Renal cortex interstitium (tissue), 15 donors: ENCODE data around the gene ASRGL1. TPM values are rescaled to one million over a fixed set of nuclear protein-coding genes. Genes with fewer than 3 reads are reported as not detected.
A peak's percentile ranks its signal among the peaks of the same experiment; 100 is the strongest.
"Not testable (repeated sequence)": the region's sequence is repeated elsewhere in the genome, so short reads cannot be mapped to it uniquely, and the experiment has no call there.

Experiments used
- DNase-seq, 11 donors: peaks; one replicate each; pipeline ENCODE4 v3.0.0-alpha.2; 2013; ENCODE audit warnings: low read depth in 9 of 11, low spot score in 4 of 11; ENCODE audit errors: extremely low read depth in 1 of 11
- long read RNA-seq, 16 experiments: transcript quantifications; one replicate each; lab custom pipeline, GENCODE V29; 2026
- polyA plus RNA-seq, 3 donors: library from polyadenylated mRNA; unstranded; fragments of 120-200 nt; gene quantifications; one replicate each; pipeline ENCODE4 v1.2.1, GENCODE V29; 2013; ENCODE audit not compliant: insufficient read length in 3 of 3

Gene ASRGL1
- polyA plus RNA-seq, result 10 to 100 TPM; 61.7 to 69.6 (median 63.0) TPM
- long read RNA-seq, donor 1, transcript ASRGL1-201 (7 exons, 2,182 nt), result major isoform, 9 of 16 reads
- long read RNA-seq, donor 1, partial matches to known transcripts, result 0 of 16 reads
- long read RNA-seq, donor 1, other reads (novel, unspliced or antisense), result 0 of 16 reads
- long read RNA-seq, donor 2, transcript ASRGL1-201 (7 exons, 2,182 nt), result major isoform, 7 of 14 reads
- long read RNA-seq, donor 2, partial matches to known transcripts, result 0 of 14 reads
- long read RNA-seq, donor 2, other reads (novel, unspliced or antisense), result 0 of 14 reads
- long read RNA-seq, donor 3, transcript ASRGL1-201 (7 exons, 2,182 nt), result major isoform, 10 of 23 reads
- long read RNA-seq, donor 3, partial matches to known transcripts, result 0 of 23 reads
- long read RNA-seq, donor 3, other reads (novel, unspliced or antisense), result 0 of 23 reads
- long read RNA-seq, donor 4, transcript ASRGL1-201 (7 exons, 2,182 nt), result major isoform, 11 of 28 reads
- long read RNA-seq, donor 4, partial matches to known transcripts, result 9 of 28 reads
- long read RNA-seq, donor 4, other reads (novel, unspliced or antisense), result 0 of 28 reads
- long read RNA-seq, donor 5, result 0 reads
- long read RNA-seq, donor 6, transcript ASRGL1-201 (7 exons, 2,182 nt), result major isoform, 12 of 24 reads
- long read RNA-seq, donor 6, partial matches to known transcripts, result 0 of 24 reads
- long read RNA-seq, donor 6, other reads (novel, unspliced or antisense), result 0 of 24 reads
- long read RNA-seq, donor 7, transcript ASRGL1-201 (7 exons, 2,182 nt), result major isoform, 14 of 26 reads
- long read RNA-seq, donor 7, partial matches to known transcripts, result 5 of 26 reads
- long read RNA-seq, donor 7, other reads (novel, unspliced or antisense), result 0 of 26 reads
- long read RNA-seq, donor 8, transcript ASRGL1-204 (2 exons, 642 nt), result minor isoform, 8 of 59 reads
- long read RNA-seq, donor 8, transcript ASRGL1-201 (7 exons, 2,182 nt), result major isoform, 21 of 59 reads
- long read RNA-seq, donor 8, transcript ASRGL1-210 (4 exons, 639 nt), result minor isoform, 5 of 59 reads
- long read RNA-seq, donor 8, partial matches to known transcripts, result 19 of 59 reads
- long read RNA-seq, donor 8, other reads (novel, unspliced or antisense), result 0 of 59 reads
- long read RNA-seq, donor 9, transcript ASRGL1-201 (7 exons, 2,182 nt), result major isoform, 13 of 20 reads
- long read RNA-seq, donor 9, partial matches to known transcripts, result 0 of 20 reads
- long read RNA-seq, donor 9, other reads (novel, unspliced or antisense), result 0 of 20 reads
- long read RNA-seq, donor 10, transcript ASRGL1-201 (7 exons, 2,182 nt), result major isoform, 15 of 23 reads
- long read RNA-seq, donor 10, transcript ASRGL1-204 (2 exons, 642 nt), result minor isoform, 5 of 23 reads
- long read RNA-seq, donor 10, partial matches to known transcripts, result 0 of 23 reads
- long read RNA-seq, donor 10, other reads (novel, unspliced or antisense), result 0 of 23 reads
- long read RNA-seq, donor 11, transcript ASRGL1-201 (7 exons, 2,182 nt), result major isoform, 14 of 15 reads
- long read RNA-seq, donor 11, partial matches to known transcripts, result 0 of 15 reads
- long read RNA-seq, donor 11, other reads (novel, unspliced or antisense), result 0 of 15 reads
- long read RNA-seq, donor 12, partial matches to known transcripts, result 0 of 5 reads
- long read RNA-seq, donor 12, other reads (novel, unspliced or antisense), result 0 of 5 reads
- long read RNA-seq, donor 13, result 0 reads
- long read RNA-seq, donor 14, transcript ASRGL1-201 (7 exons, 2,182 nt), result major isoform, 13 of 16 reads
- long read RNA-seq, donor 14, partial matches to known transcripts, result 0 of 16 reads
- long read RNA-seq, donor 14, other reads (novel, unspliced or antisense), result 0 of 16 reads
- long read RNA-seq, donor 15, transcript ASRGL1-201 (7 exons, 2,182 nt), result major isoform, 9 of 11 reads
- long read RNA-seq, donor 15, partial matches to known transcripts, result 0 of 11 reads
- long read RNA-seq, donor 15, other reads (novel, unspliced or antisense), result 0 of 11 reads
- long read RNA-seq, donor 16, transcript ASRGL1-201 (7 exons, 2,182 nt), result major isoform, 31 of 61 reads
- long read RNA-seq, donor 16, transcript ASRGL1-202 (7 exons, 2,270 nt), result minor isoform, 7 of 61 reads
- long read RNA-seq, donor 16, partial matches to known transcripts, result 14 of 61 reads
- long read RNA-seq, donor 16, other reads (novel, unspliced or antisense), result 0 of 61 reads

DNA sequence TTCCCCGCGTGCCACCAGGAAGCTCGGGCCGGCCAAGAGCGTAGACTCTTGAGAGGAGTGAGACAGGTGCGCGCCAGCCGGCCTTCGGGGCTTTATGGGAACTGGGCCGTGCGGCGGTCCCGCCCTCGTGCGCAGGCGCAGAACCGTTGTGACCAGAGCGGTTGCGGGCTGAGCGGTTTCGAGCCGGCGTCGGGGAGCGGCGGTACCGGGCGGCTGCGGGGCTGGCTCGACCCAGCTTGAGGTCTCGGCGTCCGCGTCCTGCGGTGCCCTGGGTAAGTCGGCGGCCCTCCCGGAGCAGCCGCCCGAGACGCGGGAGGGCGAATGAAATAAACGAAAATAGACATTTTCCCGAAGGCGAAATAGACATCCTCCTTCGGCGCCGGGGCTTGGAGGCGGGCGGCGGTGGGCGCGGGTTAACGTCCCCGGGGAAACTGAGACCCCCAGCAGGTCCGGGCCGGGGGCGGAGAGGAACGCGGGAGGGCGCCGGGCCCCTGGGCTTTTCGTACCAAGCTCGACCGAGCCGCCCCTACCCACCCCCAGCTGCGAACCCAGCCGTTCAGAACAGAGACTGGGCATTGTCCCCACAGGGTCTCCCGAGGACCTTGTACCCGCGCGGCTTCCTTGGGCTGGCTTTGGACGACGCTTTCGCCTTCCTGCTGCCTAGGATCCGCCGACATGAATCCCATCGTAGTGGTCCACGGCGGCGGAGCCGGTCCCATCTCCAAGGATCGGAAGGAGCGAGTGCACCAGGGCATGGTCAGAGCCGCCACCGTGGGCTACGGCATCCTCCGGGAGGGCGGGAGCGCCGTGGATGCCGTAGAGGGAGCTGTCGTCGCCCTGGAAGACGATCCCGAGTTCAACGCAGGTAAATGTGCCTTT is at the start of gene ASRGL1:
TSS of gene ASRGL1 (plus strand) at position 146 of the 879 bp plus-strand sequence. CDS start at position 676, 530 bp downstream.
- peak in 10 of 11 donors; percentile 48 to 76 (median 59) for DNase-seq

DNA sequence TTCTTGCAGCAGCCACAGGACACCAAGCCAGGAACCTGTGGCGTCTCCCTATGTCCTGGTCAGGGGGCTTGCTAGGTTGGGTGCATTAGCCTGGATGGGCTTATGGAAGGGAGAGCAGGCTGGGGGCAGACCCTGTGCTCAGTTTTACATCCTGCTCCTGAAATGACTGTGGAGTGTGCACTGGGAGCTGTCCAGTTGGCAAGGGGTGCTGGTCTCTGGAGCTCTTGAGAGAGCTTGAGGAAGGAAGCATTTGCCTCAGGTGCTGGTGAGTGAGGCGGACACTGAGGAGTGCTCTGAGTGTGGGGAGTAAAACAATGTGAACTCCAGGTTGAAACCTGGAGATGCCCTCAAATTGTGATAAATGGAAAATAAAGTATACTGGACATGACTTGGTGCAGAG is 41.7 kb upstream of the ASRGL1 start:
- peak; percentile 10 to 57 (median 39) for DNase-seq

DNA sequence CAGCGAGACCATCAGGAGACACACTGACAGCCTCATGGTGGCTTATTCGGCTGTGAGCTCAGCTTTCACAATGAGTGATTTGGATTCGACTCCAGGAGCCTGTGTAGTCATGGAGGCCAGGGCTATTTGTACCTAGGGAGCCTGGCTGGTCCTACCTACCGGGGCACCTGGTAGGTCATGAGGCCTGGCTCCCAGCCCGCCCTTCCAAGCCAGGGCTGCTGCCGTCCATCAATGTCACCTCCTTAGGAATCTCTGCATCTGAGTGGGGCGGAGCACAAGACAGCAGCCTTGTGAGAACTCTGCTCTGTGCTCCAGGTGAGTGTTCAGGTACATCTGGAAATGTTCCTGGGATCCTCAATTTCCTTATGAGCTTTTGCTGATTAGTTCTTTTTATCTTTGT is 38.3 kb upstream of the ASRGL1 start, which contains the start of gene SCGB1D4:
TSS of gene SCGB1D4 (minus strand) at position 101 of the 400 bp plus-strand sequence. CDS start at position 36, 65 bp downstream.
- DNase-seq, result no peak

DNA sequence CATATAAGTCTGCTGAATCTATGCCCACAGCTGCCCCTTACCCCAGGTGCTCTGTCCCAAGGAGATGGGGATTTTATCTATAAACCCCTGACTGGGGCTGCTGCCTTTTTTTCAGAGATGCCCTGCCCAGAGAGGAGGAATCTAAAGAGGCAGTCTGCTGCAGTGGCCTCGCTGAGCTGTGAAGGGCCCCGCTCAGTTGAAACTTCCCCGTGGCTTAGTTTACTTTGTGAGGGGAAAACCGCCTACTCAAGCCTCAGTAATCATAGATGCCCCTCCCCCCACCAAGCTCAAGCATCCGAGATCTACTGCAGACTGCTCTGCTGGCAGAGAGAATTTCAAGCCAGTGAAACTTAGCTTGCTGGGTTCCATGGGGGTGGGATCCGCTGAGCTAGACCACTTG is 31.0 kb upstream of the ASRGL1 start:
- DNase-seq, result no peak

DNA sequence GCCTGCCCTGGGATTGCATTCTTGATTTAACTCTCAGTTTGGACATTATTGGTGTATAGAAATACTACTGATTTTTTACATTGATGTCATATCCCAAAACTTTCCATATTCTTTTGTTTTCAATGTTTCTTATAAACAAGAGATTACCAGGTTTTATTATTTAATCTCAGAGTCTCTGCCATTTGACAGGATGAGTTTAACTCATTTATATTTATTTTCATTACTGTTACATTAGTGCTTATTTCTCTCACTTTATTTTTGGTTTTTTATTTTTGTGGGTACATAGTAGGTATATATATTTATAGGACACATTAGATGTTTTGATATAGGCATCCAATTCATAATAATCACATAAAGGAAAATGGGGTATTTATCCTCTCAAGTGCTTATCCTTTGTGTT is 29.3 kb upstream of the ASRGL1 start:
- no peak for DNase-seq

DNA sequence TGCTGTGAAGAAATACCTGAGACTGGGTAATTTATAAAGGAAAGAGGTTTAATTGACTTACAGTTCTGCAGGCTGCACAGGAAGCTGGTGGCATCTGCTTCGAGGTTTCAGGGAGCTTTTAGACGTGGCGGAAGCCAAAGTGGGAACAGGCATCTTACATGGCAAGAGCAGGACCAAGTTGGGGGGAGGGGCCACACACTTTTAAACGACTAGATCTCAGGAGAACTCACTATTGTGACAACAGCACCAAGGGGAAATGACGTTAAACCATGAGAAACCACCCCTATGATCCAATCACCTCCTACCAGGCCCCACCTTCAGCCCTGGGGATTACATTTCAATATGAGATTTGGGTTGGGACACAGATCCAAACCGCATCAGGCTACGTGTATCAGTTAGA is 27.3 kb upstream of the ASRGL1 start:
- no peak for DNase-seq

DNA sequence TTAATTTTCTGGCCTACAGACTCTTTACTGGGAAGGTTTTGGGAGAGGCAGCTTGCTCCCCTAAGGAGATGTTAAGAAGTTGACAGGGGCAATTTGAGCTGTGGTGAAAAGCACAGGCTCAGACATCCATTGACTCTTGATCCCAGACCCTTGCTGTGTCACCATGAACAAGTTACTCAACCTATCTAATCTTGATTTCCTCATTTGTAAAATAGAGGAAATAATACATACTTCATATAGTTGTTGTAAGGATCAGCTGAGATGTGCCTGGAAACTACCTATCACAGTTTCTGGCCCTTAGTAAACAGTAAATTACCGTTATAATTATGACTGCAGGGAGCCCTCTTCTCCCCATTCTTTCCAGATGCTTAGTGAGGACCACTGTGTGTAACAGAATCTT is 21.8 kb upstream of the ASRGL1 start:
- DNase-seq, result no peak

DNA sequence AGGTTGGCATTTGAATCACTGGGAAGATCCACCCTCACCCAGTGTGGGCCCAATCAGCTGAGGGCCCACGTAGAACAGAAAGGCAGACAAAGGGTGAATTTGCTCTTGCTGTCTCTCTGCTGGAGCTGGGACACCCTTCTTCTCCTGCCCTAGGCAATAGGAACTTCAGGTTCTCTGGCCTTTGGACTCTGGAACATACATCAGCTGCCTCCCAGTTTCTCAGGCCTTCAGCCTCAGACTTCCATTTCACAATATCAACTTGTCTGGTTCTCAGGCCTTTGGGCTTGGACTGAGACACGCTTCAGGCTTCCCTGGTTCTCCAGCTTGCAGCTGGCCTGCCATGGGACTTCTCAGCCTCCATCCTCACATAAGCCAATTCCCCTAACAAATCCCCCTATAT is 14.7 kb upstream of the ASRGL1 start:
- DNase-seq, result no peak

DNA sequence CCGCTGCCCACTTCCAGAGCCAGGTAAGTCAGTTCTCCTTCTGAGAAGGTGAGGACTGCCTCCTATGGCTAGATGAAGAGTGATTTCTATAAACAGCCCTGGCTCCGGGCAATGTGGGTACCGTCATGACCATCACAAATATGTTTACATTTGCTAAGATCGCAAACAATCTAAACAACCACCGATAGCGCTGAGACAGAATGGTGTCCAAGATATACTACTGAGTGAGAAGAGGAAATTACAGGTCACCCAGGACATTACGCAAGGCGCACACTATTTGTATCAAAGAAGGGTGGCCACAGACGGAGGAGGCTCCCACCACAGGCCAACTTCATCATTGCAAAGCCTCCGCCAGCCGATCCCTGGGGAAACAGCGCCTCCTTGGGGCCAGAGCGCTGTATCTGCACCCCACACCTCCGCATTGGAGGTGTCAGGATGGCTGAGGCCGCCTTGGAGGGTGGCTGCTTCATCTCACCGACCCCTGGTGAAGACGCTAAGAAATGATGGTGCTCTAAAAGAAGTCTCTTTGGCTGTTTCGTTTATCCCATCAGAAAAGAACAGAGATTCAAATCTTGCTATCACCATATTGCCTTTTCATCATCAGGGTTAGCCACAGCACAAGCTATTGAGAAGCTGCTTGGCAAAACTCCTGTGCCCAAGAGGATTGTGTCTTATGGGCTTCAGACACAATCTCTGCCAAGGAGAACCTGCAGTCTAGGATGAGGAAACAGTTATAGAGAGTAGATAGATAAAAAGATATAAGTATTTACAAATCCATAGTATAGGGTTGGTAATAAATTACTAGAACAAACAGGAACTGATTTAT is 12.3 kb upstream of the ASRGL1 start:
- DNase-seq, result no peak

DNA sequence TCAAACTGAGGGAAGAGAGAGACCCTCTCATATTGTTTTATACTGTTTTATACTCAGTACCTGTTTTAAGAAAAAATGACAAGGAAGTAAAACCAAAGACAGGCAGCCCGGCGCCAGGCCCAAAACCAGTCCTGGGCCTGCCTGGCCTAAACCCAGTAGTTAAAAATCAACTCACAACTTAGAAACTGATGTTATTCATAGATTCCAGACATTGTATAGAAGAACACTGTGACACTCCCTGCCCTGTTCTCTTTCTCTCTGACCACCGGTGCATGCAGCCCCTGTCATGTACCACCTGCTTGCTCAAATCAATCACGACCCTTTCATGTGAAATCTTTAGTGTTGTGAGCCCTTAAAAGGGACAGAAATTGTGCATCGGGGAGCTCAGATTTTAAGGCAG is 11.5 kb upstream of the ASRGL1 start:
- DNase-seq, result not testable (repeated sequence)

DNA sequence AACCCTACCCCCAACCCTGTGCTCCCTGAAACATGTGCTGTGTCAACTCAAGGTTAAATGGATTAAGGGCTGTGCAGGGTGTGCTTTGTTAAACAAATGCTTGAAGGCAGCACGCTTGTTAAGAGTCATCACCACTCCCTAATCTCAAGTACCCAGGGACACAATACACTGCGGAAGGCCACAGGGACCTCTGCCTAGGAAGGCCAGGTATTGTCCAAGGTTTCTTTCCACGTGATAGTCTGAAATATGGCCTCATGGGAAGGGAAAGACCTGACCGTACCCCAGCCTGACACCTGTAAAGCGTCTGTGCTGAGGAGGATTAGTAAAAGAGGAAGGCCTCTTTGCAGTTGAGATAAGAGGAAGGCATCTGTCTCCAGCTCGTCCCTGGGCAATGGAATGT is 10.5 kb upstream of the ASRGL1 start:
- not testable (repeated sequence) for DNase-seq

DNA sequence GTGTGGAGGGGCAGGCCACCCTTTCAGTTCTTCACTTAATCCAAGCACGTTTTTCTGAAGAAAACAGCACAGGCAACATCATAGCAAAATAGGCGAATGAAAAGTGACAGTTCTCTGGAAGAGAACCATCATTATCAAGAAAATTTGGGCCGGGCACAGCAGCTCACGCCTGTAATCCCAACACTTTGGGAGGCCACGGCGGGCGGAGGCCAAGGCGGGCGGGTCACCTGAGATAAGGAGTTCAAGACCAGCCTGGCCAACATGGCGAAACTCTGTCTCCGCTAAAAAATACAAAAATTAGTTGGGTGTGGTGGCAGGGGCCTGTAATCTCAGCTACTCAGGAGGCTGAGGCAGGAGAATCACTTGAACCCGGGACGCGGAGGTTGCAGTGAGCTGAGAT is 9.7 kb upstream of the ASRGL1 start:
- DNase-seq, result not testable (repeated sequence)

DNA sequence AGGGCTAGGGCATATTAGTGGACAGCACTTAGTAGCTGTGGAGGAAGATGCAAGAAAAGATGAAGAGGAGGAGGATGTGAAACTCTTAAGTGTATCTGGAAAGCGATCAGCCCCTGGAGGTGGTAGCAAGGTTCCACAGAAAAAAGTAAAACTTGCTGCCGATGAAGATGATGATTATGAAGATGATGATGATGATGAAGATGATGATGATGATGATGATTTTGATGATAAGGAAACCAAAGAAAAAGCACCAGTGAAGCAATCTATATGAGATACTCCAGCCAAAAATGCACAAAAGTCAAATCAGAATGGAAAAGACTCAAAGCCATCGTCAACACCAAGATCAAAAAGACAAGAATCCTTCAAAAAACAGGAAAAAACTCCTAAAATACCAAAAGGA is 6.0 kb upstream of the ASRGL1 start:
- DNase-seq, result not testable (repeated sequence)

DNA sequence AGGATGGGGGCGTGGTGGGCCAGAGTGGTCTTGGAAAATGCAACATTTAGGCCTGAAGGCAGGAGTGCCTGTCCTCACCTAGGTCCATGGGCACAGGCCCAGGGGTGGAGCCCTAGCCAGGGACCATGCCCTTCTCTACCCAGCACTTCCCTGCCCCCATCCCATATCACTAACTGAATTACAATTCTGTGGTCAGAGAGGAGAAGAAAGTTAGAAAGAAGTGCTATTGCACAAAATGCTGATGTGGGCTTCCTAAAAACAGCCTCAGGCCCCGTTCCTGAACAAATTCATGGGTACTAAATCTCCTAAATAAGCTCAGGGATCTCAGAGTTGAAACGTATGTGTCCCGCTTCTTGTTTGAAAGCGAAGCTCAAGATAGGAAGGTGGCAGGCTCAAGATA is 3.5 kb upstream of the ASRGL1 start:
- DNase-seq, result no peak

DNA sequence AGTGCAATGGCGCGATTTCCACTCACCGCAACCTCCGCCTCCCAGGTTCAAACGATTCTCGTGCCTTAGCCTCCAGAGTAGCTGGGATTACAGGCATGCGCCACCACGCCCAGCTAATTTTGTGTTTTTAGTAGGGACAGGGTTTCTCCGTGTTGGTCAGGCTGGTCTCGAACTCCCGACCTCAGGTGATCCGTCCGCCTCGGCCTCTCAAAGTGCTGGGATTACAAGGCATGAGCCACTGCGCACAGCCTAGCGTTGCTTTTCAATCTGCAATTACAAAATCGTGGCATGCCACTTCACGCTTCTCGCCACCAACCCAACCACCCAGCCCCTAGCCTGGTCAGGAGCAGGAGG is 322 bp upstream of the ASRGL1 start:
- DNase-seq, result not testable (repeated sequence)

DNA sequence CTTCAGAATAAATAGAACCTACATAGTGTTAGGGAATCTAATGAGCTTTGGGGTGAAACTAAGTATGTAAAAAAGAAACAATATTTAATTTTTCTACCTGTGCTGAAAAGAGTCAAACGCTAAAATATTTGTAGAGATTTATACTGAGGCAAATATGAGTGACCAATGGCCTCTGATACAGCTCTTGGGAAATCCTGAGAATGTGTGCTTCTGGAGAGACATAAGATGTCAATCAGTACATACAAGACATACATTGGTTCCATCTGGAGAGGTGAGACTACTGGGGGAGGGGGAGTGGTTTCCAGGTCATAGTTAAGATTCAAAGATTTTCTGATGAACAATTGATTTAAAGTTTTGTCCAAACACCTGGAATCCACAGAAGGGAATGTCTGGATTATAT is 970 bp downstream of the ASRGL1 start:
- no peak for DNase-seq
